GM12878 (cell line): ENCODE results near the gene ZNF416.

Source experiments
- FOXK2 ChIP-seq: fragments of 450-650 bp; IDR thresholded peaks from 2 replicates; pipeline ENCODE4 v1.6.1; 2017; ENCODE audit warnings: mild to moderate bottlenecking, moderate library complexity
- STAT3 ChIP-seq: IDR thresholded peaks from 2 replicates; pipeline ENCODE4 v1.6.1; 2011; ENCODE audit warnings: low read depth, low read length, improper control_type of control experiment

- no peak for TF ChIP-seq STAT3
- no peak for TF ChIP-seq FOXK2
Measured at GRCh38 chr19:57552432-57552831, 26.3 kb downstream of the ZNF416 start.
